ENCODE measurements around the gene NPTN.

The NPTN gene

DNA sequence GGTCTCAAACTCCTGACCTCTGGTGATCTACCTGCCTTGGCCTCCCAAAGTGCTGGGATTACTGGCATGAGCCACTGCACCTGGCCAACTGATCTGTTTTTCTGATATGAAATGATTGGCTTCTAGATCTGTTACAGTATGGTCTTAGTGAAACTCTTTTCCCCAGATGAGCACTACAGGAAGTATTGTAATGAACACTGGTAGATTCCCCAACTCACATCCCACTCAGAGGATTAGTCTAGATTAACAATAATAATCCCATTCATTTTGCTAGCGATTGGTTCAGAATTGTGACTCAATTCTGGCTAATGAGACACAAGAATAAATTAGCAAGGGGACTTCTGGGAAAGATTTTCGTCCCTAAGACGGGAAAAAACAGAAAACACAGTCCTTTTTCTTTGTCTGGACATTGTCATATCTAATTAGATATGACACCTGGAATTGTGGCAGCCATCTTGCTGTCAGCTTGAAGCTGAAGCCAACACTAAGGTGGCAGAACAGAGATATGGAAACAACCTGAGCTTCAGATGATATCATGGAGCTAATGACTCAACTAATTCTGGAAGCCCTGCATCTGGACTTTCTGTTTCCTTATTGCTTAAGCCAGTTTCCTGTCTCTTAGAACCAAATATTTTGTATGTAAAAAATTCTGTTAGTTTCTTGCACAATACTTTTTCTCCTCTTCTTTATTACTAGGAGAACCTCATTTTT lies 17.4 kb upstream of the NPTN start:
- TF ChIP-seq TAF1 (IDR thresholded peaks at IDR 0.05; ENCODE audit: borderline replicate concordance, insufficient read depth, low read length), result no peak
- TF ChIP-seq POLR2AphosphoS5 (IDR thresholded peaks at IDR 0.05; ENCODE audit: low read depth, low read length), result no peak
- TF ChIP-seq, protein P1, sequence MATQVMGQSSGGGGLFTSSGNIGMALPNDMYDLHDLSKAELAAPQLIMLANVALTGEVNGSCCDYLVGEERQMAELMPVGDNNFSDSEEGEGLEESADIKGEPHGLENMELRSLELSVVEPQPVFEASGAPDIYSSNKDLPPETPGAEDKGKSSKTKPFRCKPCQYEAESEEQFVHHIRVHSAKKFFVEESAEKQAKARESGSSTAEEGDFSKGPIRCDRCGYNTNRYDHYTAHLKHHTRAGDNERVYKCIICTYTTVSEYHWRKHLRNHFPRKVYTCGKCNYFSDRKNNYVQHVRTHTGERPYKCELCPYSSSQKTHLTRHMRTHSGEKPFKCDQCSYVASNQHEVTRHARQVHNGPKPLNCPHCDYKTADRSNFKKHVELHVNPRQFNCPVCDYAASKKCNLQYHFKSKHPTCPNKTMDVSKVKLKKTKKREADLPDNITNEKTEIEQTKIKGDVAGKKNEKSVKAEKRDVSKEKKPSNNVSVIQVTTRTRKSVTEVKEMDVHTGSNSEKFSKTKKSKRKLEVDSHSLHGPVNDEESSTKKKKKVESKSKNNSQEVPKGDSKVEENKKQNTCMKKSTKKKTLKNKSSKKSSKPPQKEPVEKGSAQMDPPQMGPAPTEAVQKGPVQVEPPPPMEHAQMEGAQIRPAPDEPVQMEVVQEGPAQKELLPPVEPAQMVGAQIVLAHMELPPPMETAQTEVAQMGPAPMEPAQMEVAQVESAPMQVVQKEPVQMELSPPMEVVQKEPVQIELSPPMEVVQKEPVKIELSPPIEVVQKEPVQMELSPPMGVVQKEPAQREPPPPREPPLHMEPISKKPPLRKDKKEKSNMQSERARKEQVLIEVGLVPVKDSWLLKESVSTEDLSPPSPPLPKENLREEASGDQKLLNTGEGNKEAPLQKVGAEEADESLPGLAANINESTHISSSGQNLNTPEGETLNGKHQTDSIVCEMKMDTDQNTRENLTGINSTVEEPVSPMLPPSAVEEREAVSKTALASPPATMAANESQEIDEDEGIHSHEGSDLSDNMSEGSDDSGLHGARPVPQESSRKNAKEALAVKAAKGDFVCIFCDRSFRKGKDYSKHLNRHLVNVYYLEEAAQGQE (IDR thresholded peaks at IDR 0.05; ENCODE audit: insufficient read depth in 1 of 2, low read depth in 2 of 2, low read length in 2 of 2), result no peak
- TF ChIP-seq SIN3A (IDR thresholded peaks at IDR 0.05; ENCODE audit: borderline replicate concordance, insufficient read depth, low read length), result no peak
- TF ChIP-seq FOXP2 (optimal IDR thresholded peaks at IDR 0.05; ENCODE audit: borderline replicate concordance, extremely low read depth, extremely low read length, insufficient read depth), result no peak

DNA sequence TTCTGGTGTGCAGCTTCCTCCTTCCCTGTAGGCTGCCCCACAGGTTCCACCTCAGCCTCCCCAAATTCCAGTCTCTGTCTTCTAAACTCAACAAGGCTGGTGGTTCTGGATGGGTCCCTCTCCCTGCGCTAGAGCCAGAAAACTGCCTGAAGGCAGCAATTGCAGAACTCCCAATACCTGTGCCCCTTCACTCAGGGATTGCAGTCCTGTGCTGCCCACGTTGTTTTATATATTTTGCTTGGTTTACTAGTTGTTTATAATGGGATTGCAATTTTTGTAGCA lies 14.8 kb upstream of the NPTN start:
- TF ChIP-seq FOXP2 (optimal IDR thresholded peaks at IDR 0.05; ENCODE audit: borderline replicate concordance, extremely low read depth, extremely low read length, insufficient read depth) (no peak), POLR2AphosphoS5 (IDR thresholded peaks at IDR 0.05; ENCODE audit: low read depth, low read length) (no peak), SIN3A (IDR thresholded peaks at IDR 0.05; ENCODE audit: borderline replicate concordance, insufficient read depth, low read length) (no peak), TAF1 (IDR thresholded peaks at IDR 0.05; ENCODE audit: borderline replicate concordance, insufficient read depth, low read length) (no peak)
- TF ChIP-seq, protein P1 (IDR thresholded peaks at IDR 0.05; ENCODE audit: insufficient read depth in 1 of 2, low read depth in 2 of 2, low read length in 2 of 2), result no peak

DNA sequence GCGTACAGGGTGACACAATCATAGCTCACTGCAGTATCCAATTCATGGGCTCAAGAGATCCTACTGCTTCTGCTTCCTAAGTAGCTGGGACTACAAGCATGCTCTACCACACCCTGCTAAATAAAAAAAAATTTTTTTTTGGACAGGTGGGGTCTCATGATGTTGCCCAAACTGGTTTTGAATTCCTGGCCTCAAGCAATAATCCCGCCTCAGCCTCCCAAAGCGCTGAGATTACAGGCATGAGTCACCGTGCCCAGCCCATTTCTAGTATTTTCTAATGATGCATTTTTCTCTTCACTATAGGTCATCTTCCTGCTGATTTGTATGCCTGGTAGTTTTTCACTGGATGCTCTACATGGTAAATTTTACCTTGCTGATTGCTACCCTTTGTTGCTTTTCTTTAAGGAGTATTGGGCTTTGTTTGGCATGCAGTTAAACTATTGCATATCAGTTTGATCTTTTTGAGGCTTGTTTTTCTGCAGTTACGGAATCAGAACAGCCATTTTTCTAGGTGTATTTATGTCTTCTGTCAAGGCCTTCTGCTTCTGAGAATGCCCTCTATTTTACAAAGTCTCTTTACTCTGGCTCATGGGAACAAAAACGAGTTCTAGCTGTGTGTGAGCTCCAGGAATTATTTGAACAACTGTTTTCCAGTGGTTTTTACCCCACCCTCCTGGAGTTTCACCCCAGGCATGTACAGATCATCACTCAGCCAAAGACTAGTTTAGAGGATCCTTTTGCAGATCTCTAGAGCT lies 14.2 kb upstream of the NPTN start:
- no peak for TF ChIP-seq POLR2AphosphoS5 (IDR thresholded peaks at IDR 0.05; ENCODE audit: low read depth, low read length)
- no peak for TF ChIP-seq SIN3A (IDR thresholded peaks at IDR 0.05; ENCODE audit: borderline replicate concordance, insufficient read depth, low read length)
- no peak for TF ChIP-seq FOXP2 (optimal IDR thresholded peaks at IDR 0.05; ENCODE audit: borderline replicate concordance, extremely low read depth, extremely low read length, insufficient read depth)
- TF ChIP-seq, protein P1 (IDR thresholded peaks at IDR 0.05; ENCODE audit: insufficient read depth in 1 of 2, low read depth in 2 of 2, low read length in 2 of 2), result no peak
- TF ChIP-seq TAF1 (IDR thresholded peaks at IDR 0.05; ENCODE audit: borderline replicate concordance, insufficient read depth, low read length), result no peak

DNA sequence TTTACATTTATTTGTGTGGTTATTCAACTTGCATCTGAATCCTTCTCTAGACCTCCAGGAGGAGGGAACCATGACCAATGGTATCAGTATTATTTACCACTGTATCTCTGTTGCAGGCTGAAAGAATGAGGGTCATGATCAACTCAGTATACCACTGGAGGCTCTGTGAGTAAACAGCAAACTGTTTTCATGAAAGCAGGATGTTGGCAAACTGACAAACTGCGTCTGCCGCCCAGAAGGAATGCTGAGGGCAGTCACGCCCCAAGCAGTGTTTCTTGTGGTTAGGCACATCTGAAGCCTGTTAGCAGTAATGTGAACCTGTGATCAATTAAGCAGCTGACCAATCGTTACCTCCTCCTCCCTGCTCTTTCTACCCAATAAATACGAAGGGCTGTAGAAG lies 6.3 kb upstream of the NPTN start:
- peak; percentile 31 for TF ChIP-seq FOXP2 (optimal IDR thresholded peaks at IDR 0.05; ENCODE audit: borderline replicate concordance, extremely low read depth, extremely low read length, insufficient read depth)

DNA sequence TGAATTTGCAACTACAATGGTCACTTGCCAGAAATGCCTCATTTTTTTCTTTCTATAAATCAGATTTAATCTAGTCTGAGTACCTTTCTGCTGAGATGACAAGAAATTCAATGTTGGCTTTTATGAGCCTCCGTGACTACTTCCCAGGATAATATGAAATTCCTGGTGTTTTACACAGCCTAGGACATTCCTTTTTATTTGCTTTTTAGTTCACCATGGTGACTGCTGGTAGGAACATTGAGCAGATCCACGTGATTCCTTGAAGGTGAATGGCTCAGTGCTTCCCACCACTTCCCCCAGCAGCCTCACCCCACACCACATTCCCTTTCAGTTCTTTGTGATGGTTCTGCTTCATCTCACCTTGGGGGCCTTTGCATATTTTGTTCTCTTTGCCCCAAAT lies 4.3 kb upstream of the NPTN start:
- TF ChIP-seq, protein P1 (IDR thresholded peaks at IDR 0.05; ENCODE audit: insufficient read depth in 1 of 2, low read depth in 2 of 2, low read length in 2 of 2), result no peak
- TF ChIP-seq TAF1 (IDR thresholded peaks at IDR 0.05; ENCODE audit: borderline replicate concordance, insufficient read depth, low read length) (no peak), SIN3A (IDR thresholded peaks at IDR 0.05; ENCODE audit: borderline replicate concordance, insufficient read depth, low read length) (no peak), POLR2AphosphoS5 (IDR thresholded peaks at IDR 0.05; ENCODE audit: low read depth, low read length) (no peak), FOXP2 (optimal IDR thresholded peaks at IDR 0.05; ENCODE audit: borderline replicate concordance, extremely low read depth, extremely low read length, insufficient read depth) (no peak)
